HCT116 (cell line): Measurements from ENCODE around the gene COASY. TPM values are rescaled to one million over a fixed set of nuclear protein-coding genes. Genes with fewer than 3 reads are reported as not detected.

ENCODE experiments used
- ATAC-seq: fragments of 200-7000 bp; cut with Tn5 transposase; 2 replicates; pipeline ENCODE4 v1.9.1; 2020; ENCODE audit warnings: mild to moderate bottlenecking, moderate library complexity
- BruUV-seq: library from RNA; stranded (reverse); fragments of 400-500 nt; replicated peaks from 2 replicates; lab custom pipeline; 2021; lab: Mats Ljungman, UMichigan
- CTCF ChIA-PET: fragments of 300-600 bp; sonication (Branson Sonifier 250); formaldehyde crosslinking; loops from one replicate; lab custom pipeline; 2021; ENCODE audit warnings: antibody characterized with exemption; lab: Charles Lee
- POLR2A ChIA-PET: fragments of 300-600, 350-600 bp; sonication (Branson Sonifier 250); formaldehyde crosslinking; loops from one replicate; lab custom pipeline; 2021; ENCODE audit warnings: antibody characterized with exemption; lab: Charles Lee
- RAD21 ChIA-PET, 2 experiments: fragments of 300-600 bp; sonication (Branson Sonifier 250); formaldehyde crosslinking; loops; one replicate each; lab custom pipeline; 2023; ENCODE audit warnings: low total read pairs in 2 of 2; ENCODE audit not compliant: uncharacterized antibody in 2 of 2, unreplicated experiment in 2 of 2, low non-redundant PET in 1 of 2; lab: Charles Lee
- DNase-seq: peaks from one replicate; pipeline ENCODE4 v3.0.0-alpha.2; 2010; ENCODE audit warnings: low read depth, low spot score
- H2AFZ ChIP-seq: fragments of 200-600 bp; shearing (Covaris generic), sonication (generic); 2 replicates; pipeline ENCODE4 v1.6.1; 2017; ENCODE audit warnings: low read depth, mixed run types, mixed read lengths, antibody characterized with exemption, low read length; ENCODE audit not compliant: poor library complexity, severe bottlenecking
- H3K27ac ChIP-seq: 2 replicates; pipeline ENCODE4 v1.5.1; 2012; ENCODE audit warnings: low read depth, low read length
- H3K27me3 ChIP-seq: fragments of 200-600 bp; sonication (generic); 2 replicates; pipeline ENCODE4 v1.6.1; 2016; ENCODE audit warnings: mixed run types, low read length, mixed read lengths; ENCODE audit not compliant: insufficient read depth
- H3K36me3 ChIP-seq, 2 experiments: fragments of 200-500 bp in 1 of 2; fragments of 200-600 bp in 1 of 2; sonication (Bioruptor generic) in 1 of 2; sonication (generic) in 1 of 2; 2 replicates each; pipeline versions ENCODE4 v1.5.1 to v1.6.1; 2014 to 2016; ENCODE audit warnings: low read length in 2 of 2, inconsistent platforms in 1 of 2, mixed read lengths in 1 of 2, mixed run types in 1 of 2; ENCODE audit not compliant: insufficient read depth in 2 of 2, control insufficient read depth in 1 of 2
- H3K4me1 ChIP-seq, 2 experiments: fragments of 200-600 bp in 1 of 2; sonication (generic) in 1 of 2; 2 replicates each; pipeline versions ENCODE4 v1.5.1 to v1.6.1; 2012 to 2017; ENCODE audit warnings: low read length in 2 of 2, inconsistent platforms in 1 of 2, mild to moderate bottlenecking in 1 of 2, mixed read lengths in 1 of 2, mixed run types in 1 of 2, moderate library complexity in 1 of 2; ENCODE audit not compliant: insufficient read depth in 2 of 2, control insufficient read depth in 1 of 2
- H3K4me2 ChIP-seq: fragments of 200-600 bp; sonication (generic); 2 replicates; pipeline ENCODE4 v1.6.1; 2017; ENCODE audit warnings: mixed run types, low read length, mixed read lengths
- H3K4me3 ChIP-seq, 2 experiments: fragments of 200-600 bp in 1 of 2; sonication (generic) in 1 of 2; replicated peaks in 1 of 2; 2 replicates each; pipeline ENCODE4 v1.5.1; 2011 to 2016; ENCODE audit warnings: low read length in 2 of 2, control low read depth in 1 of 2, low read depth in 1 of 2, mild to moderate bottlenecking in 1 of 2, mixed read lengths in 1 of 2, mixed run types in 1 of 2
- H3K79me2 ChIP-seq: fragments of 200-600 bp; sonication (generic); 2 replicates; pipeline ENCODE4 v1.6.1; 2017; ENCODE audit warnings: mild to moderate bottlenecking, mixed run types, low read length, moderate library complexity, mixed read lengths; ENCODE audit not compliant: insufficient read depth
- H3K9ac ChIP-seq: fragments of 200-600 bp; sonication (generic); 2 replicates; pipeline ENCODE4 v1.6.1; 2016; ENCODE audit warnings: low read length, mixed read lengths
- H3K9me2 ChIP-seq: fragments of 200-600 bp; sonication (generic), shearing (Covaris generic); 2 replicates; pipeline ENCODE4 v1.6.1; 2017; ENCODE audit warnings: mixed run types, mild to moderate bottlenecking, moderate library complexity; ENCODE audit not compliant: insufficient read depth
- H3K9me3 ChIP-seq, 2 experiments: fragments of 200-500 bp in 1 of 2; fragments of 200-600 bp in 1 of 2; sonication (Bioruptor generic) in 1 of 2; sonication (generic) in 1 of 2; 2 replicates each; pipeline ENCODE4 v1.6.1; 2014 to 2017; ENCODE audit warnings: low read length in 2 of 2, mixed read lengths in 2 of 2, inconsistent platforms in 1 of 2, low read depth in 1 of 2, mild to moderate bottlenecking in 1 of 2, mixed run types in 1 of 2, moderate library complexity in 1 of 2; ENCODE audit not compliant: control insufficient read depth in 1 of 2, insufficient read depth in 1 of 2
- H4K20me1 ChIP-seq: fragments of 200-600 bp; sonication (generic), shearing (Covaris generic); 2 replicates; pipeline ENCODE4 v1.6.1; 2017; ENCODE audit warnings: mixed run types, mild to moderate bottlenecking, moderate library complexity; ENCODE audit not compliant: insufficient read depth
- CEBPB ChIP-seq: IDR thresholded peaks from 2 replicates; pipeline ENCODE4 v1.6.1; 2012; ENCODE audit warnings: low read depth
- EGR1 ChIP-seq: IDR thresholded peaks from 2 replicates; pipeline ENCODE4 v1.6.1; 2012; ENCODE audit warnings: low read depth
- ELF1 ChIP-seq: IDR thresholded peaks from 2 replicates; pipeline ENCODE4 v1.6.1; 2012; ENCODE audit warnings: low read depth, borderline replicate concordance
- EZH2 ChIP-seq: fragments of 200-600 bp; sonication (generic); IDR thresholded peaks from 2 replicates; pipeline ENCODE4 v1.6.1; 2017; ENCODE audit warnings: antibody characterized with exemption, mixed run types
- EZH2phosphoT487 ChIP-seq: fragments of 200-600 bp; IDR thresholded peaks from 2 replicates; pipeline ENCODE4 v1.6.1; 2018; ENCODE audit warnings: antibody characterized with exemption, borderline replicate concordance
- FOSL1 ChIP-seq: IDR thresholded peaks from 2 replicates; pipeline ENCODE4 v1.6.1; 2012; ENCODE audit warnings: low read depth
- JUND ChIP-seq: IDR thresholded peaks from 2 replicates; pipeline ENCODE4 v1.6.1; 2012
- POLR2A ChIP-seq: IDR thresholded peaks from 2 replicates; pipeline ENCODE4 v1.7.0; 2011; ENCODE audit warnings: borderline replicate concordance; ENCODE audit not compliant: insufficient read depth, insufficient read length; ENCODE audit errors: extremely low read depth
- POLR2AphosphoS5 ChIP-seq: IDR thresholded peaks from 2 replicates; pipeline ENCODE4 v1.6.1; 2011; ENCODE audit warnings: mild to moderate bottlenecking, low read depth, low read length, moderate library complexity
- SIN3A ChIP-seq: IDR thresholded peaks from 2 replicates; pipeline ENCODE4 v1.6.1; 2012; ENCODE audit warnings: low read depth
- SP1 ChIP-seq: IDR thresholded peaks from 2 replicates; pipeline ENCODE4 v1.6.1; 2012; ENCODE audit warnings: low read depth
- SRF ChIP-seq: IDR thresholded peaks from 2 replicates; pipeline ENCODE4 v1.6.1; 2012; ENCODE audit warnings: low read depth
- ZBTB33 ChIP-seq: IDR thresholded peaks from 2 replicates; pipeline ENCODE4 v1.6.1; 2011; ENCODE audit warnings: mild to moderate bottlenecking, low read length, moderate library complexity; ENCODE audit not compliant: insufficient replicate concordance; ENCODE audit errors: extremely low read depth
- ZFX ChIP-seq: fragments of 450-650 bp; IDR thresholded peaks from 2 replicates; pipeline ENCODE4 v1.6.1; 2017
- intact Hi-C: fragments of 100-400 bp; cut with micrococcal nuclease; formaldehyde crosslinking; loops from 2 replicates; pipeline ENCODE4 v1.10.0; 2022
- total RNA-seq: library from RNA; stranded (reverse); gene quantifications from one replicate; pipeline ENCODE4 v1.2.1, GENCODE V29; 2021; ENCODE audit not compliant: unreplicated experiment
- TF ChIP-seq, protein P1 (sequence below): IDR thresholded peaks from 2 replicates; pipeline ENCODE4 v1.6.1; 2012
- TF ChIP-seq, protein P2 (sequence below): IDR thresholded peaks from 2 replicates; pipeline ENCODE4 v1.6.1; 2012

The COASY gene
- total RNA-seq, 1 experiment from 2014 or later = 137 TPM

- Histone ChIP-seq H4K20me1 (peaks cover 7% of the 10 kb centered on the region; the same call in 1 of the 2 replicates), H3K9me3 (no peaks in the 10 kb centered on the region), H3K79me2 (peaks cover 69% of the 10 kb centered on the region), H3K36me3 (peaks cover 36 to 46% of the 10 kb centered on the region in 2 experiments), H2AFZ (no peak overlapping the region), H3K4me1 (peaks cover 10 to 15% of the 10 kb centered on the region in 2 experiments), H3K9me2 (no peaks in the 10 kb centered on the region), H3K27ac (no peak overlapping the region), H3K4me3 (no peak overlapping the region), H3K4me2 (no peak overlapping the region), H3K9ac (no peak overlapping the region), H3K27me3 (no peaks in the 10 kb centered on the region)
- ChIA-PET CTCF (no interaction called here), RAD21 (no interaction called here), POLR2A (no interaction called here)
- no peak for DNase-seq
- intact Hi-C loops = no loop called here
- no TSS peak for BruUV-seq
- ATAC-seq = no peak
- TF ChIP-seq SIN3A (no peak), SRF (no peak), CEBPB (no peak), ZBTB33 (no peak), JUND (no peak), FOSL1 (no peak), POLR2A (no peak), SP1 (no peak), ELF1 (no peak), EGR1 (no peak), POLR2AphosphoS5 (no peak), ZFX (no peak), EZH2phosphoT487 (no peak), EZH2 (no peak)
- TF ChIP-seq, protein P1, sequence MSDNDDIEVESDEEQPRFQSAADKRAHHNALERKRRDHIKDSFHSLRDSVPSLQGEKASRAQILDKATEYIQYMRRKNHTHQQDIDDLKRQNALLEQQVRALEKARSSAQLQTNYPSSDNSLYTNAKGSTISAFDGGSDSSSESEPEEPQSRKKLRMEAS = no peak
- TF ChIP-seq, protein P2, sequence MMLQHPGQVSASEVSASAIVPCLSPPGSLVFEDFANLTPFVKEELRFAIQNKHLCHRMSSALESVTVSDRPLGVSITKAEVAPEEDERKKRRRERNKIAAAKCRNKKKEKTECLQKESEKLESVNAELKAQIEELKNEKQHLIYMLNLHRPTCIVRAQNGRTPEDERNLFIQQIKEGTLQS = no peak
Measured at GRCh38 chr17:42574463-42574862, 12.5 kb downstream of the COASY start.
